C4-2B (cell line): ENCODE data around the gene HOXA5.

Experiments
- H3K27ac ChIP-seq: fragments of 450-650 bp; 2 replicates; pipeline ENCODE4 v1.5.1; 2017
- CTCF ChIP-seq: fragments of 450-650 bp; conservative IDR thresholded peaks from 2 replicates; pipeline ENCODE4 v1.5.1; 2017; ENCODE audit warnings: mild to moderate bottlenecking
- ZFX ChIP-seq: fragments of 450-650 bp; IDR thresholded peaks from 2 replicates; pipeline ENCODE4 v1.6.1; 2017

HOXA5 gene

GRCh38 chr7:27111751-27112277, 31.7 kb downstream of the HOXA5 start:
- no peak for TF ChIP-seq CTCF
- no peak for TF ChIP-seq ZFX

GRCh38 chr7:27111042-27111750, 32.3 kb downstream of the HOXA5 start:
- TF ChIP-seq ZFX: no peak
- TF ChIP-seq CTCF: no peak
- no peak overlapping the region for H3K27ac ChIP-seq

More at GRCh38 chr7:27111751-27112277, 31.7 kb downstream of the HOXA5 start:
- no peak overlapping the region for H3K27ac ChIP-seq

GRCh38 chr7:27110186-27111031, 33.1 kb downstream of the HOXA5 start:
- H3K27ac ChIP-seq: no peak overlapping the region
- no peak for TF ChIP-seq CTCF
- TF ChIP-seq ZFX: no peak

GRCh38 chr7:27109466-27110185, 33.9 kb downstream of the HOXA5 start:
- H3K27ac ChIP-seq: no peak overlapping the region
- TF ChIP-seq CTCF: no peak
- TF ChIP-seq ZFX: no peak

- H3K27ac ChIP-seq: no peak overlapping the region
- TF ChIP-seq ZFX: no peak
- no peak for TF ChIP-seq CTCF
Measured at GRCh38 chr7:27108390-27109127, 34.9 kb downstream of the HOXA5 start.

DNA sequence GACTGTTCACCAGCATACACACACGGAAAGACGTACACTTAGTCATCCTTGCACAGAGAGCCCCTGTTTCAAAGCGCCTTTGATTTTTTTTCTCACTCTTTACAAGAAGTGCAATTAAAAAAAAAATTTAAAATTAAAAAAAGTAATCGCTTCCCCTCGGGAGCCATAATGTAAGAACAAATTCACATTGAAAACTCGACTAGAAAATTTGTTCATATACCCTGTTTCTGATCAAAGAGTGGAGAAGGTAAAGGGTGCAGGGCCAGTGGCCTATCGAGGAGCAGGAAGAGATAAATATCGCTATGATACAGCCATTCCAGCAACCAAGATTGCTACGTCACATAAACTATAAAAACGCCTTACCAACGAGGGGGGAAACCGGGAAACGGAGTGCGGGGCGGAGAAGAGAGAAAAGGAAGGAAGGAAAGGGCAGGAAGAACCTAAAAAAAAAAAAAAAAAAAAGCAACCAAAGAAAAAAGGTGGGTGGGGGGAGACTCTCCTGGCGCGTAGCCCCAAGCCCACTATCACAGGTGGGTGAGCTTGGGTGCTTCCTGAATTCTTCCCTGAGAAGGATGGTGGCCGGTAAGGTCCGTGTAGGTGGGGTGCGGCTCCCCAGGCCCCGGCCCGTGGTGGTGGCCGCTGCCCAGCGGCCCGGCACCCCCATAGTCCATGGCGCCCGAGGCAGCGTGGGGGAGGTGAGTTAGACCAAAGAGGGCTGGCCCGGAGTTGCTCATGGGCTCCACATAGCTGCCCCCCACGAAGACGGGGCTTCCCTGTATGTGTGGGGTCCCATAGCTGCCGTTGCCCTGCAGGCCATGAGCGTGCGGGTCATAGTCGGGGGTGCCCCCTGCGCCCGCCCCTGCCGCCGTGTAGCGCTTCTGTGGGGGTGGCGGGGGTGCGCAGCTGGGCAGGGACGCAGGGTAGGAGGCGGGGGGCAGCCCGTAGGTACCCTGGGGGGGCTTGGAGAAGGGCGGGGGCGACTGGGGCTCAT, 35.8 kb downstream of the HOXA5 start:
- no peak overlapping the region for H3K27ac ChIP-seq
- TF ChIP-seq CTCF (no peak), ZFX (no peak)
